CD4-positive, alpha-beta T cell (primary cell): Measurements from ENCODE around the gene ZNF493. TPM values are rescaled to one million over a fixed set of nuclear protein-coding genes. Genes with fewer than 3 reads are reported as not detected.

Source experiments
- ATAC-seq: fragments of 200-7000 bp; cut with Tn5 transposase; one replicate; pipeline ENCODE4 v1.10.0; 2022; ENCODE audit warnings: mild to moderate bottlenecking; ENCODE audit not compliant: poor library complexity
- CTCF ChIA-PET: fragments of 350-600 bp; sonication (Branson Sonifier 250); formaldehyde crosslinking; loops from one replicate; lab custom pipeline; 2021; ENCODE audit warnings: antibody characterized with exemption, inconsistent platforms; lab: Charles Lee
- POLR2A ChIA-PET: fragments of 350-600 bp; sonication (Branson Sonifier 250); formaldehyde crosslinking; loops from one replicate; lab custom pipeline; 2021; ENCODE audit warnings: antibody characterized with exemption, inconsistent platforms; lab: Charles Lee
- DNase-seq, 14 experiments: peaks; one replicate each; pipeline ENCODE4 v3.0.0-alpha.2; 2013 to 2020; ENCODE audit warnings: mixed read lengths in 2 of 14
- H3K27ac ChIP-seq, 2 donors: one replicate each; pipeline versions ENCODE4 v1.5.1 to v1.7.0; 2013; ENCODE audit warnings: low read length in 2 of 2, low read depth in 1 of 2, mild to moderate bottlenecking in 1 of 2
- H3K27me3 ChIP-seq, 2 experiments: 1 replicate in 1 of 2; 2 replicates in 1 of 2; pipeline versions ENCODE4 v1.6.1 to v1.7.0; 2013; ENCODE audit warnings: low read length in 2 of 2, control low read depth in 1 of 2, mild to moderate bottlenecking in 1 of 2, moderate library complexity in 1 of 2; ENCODE audit not compliant: insufficient read depth in 2 of 2, control insufficient read depth in 1 of 2
- H3K36me3 ChIP-seq: one replicate; pipeline ENCODE4 v1.6.1; 2013; ENCODE audit warnings: low read length, control low read depth; ENCODE audit not compliant: insufficient read depth
- H3K4me1 ChIP-seq: one replicate; pipeline ENCODE4 v1.6.1; 2013; ENCODE audit warnings: low read length, control low read depth; ENCODE audit not compliant: insufficient read depth
- H3K4me3 ChIP-seq: one replicate; pipeline ENCODE4 v1.5.1; 2013; ENCODE audit warnings: mild to moderate bottlenecking, low read length, moderate library complexity
- H3K9me3 ChIP-seq, 2 experiments: 1 replicate in 1 of 2; 2 replicates in 1 of 2; pipeline versions ENCODE4 v1.6.1 to v1.7.0; 2013; ENCODE audit warnings: low read length in 2 of 2, mild to moderate bottlenecking in 2 of 2, control low read depth in 1 of 2, moderate library complexity in 1 of 2; ENCODE audit not compliant: control insufficient read depth in 1 of 2, insufficient read depth in 1 of 2
- H3K27ac Mint-ChIP-seq: one replicate; pipeline ENCODE4 v1.8.0; 2020; ENCODE audit warnings: mixed read lengths
- H3K27me3 Mint-ChIP-seq: one replicate; pipeline ENCODE4 v1.8.0; 2021; ENCODE audit warnings: mixed read lengths
- H3K36me3 Mint-ChIP-seq: one replicate; pipeline ENCODE4 v1.8.0; 2021; ENCODE audit warnings: low read depth, mixed read lengths
- H3K4me1 Mint-ChIP-seq: one replicate; pipeline ENCODE4 v1.8.0; 2021; ENCODE audit warnings: low read depth, mixed read lengths
- H3K4me3 Mint-ChIP-seq: one replicate; pipeline ENCODE4 v1.8.0; 2020; ENCODE audit warnings: mild to moderate bottlenecking, mixed read lengths
- H3K9me3 Mint-ChIP-seq: one replicate; pipeline ENCODE4 v1.8.0; 2020; ENCODE audit warnings: mixed read lengths
- intact Hi-C, 2 experiments: fragments of 100-400 bp; cut with DNase I in 1 of 2; cut with micrococcal nuclease in 1 of 2; formaldehyde crosslinking; loops; one replicate each; pipeline versions ENCODE4 v1.15.1 to v1.9.0; 2023 to 2025; cut with DNase I, micrococcal nuclease
- total RNA-seq, 174 experiments: library from RNA in 2 of 174; stranded (reverse) in 2 of 174; gene quantifications; one replicate each; pipeline ENCODE4 v1.2.3 and lab custom pipeline; 2021 to 2026
- TF ChIP-seq, protein P1 (sequence below): fragments of 200-600 bp; IDR thresholded peaks from one replicate; pipeline ENCODE4 v1.8.0; 2022; ENCODE audit warnings: antibody characterized with exemption, mild to moderate bottlenecking

Gene ZNF493
- total RNA-seq, 2 experiments from 2014 or later, result 39.5 to 41.2 TPM

DNA sequence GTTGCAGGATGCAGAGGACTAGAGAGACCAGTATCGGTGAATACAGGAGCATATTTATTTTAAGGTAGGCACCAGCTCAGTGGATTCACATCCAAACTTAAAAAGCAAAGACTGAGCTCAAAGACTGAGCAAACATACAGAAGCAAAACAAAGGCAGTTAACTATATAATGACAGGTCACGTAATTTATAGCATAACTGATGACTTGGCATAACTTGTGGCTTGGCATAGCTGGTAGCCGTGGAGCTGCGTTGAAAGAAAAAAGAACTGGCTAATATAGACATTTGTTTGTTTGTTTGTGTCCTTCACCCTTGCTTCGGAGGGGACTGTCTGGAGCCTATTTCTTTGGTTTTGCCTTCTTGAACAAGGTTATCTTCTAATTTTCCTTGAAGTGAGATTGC, 33.7 kb downstream of the ZNF493 start:
- DNase-seq (no peak), ATAC-seq (no peak)
- Histone ChIP-seq H3K9me3 (peaks cover 33 to 86% of the 10 kb centered on the region in 2 experiments), H3K36me3 (no peaks in the 10 kb centered on the region), H3K4me1 (no peaks in the 10 kb centered on the region), H3K27me3 (no peaks in the 10 kb centered on the region), H3K4me3 (no peak overlapping the region), H3K27ac (no peak overlapping the region)
- H3K36me3 Mint-ChIP-seq, result peaks cover 45% of the 10 kb centered on the region
- CTCF ChIA-PET, result no interaction called here
- intact Hi-C loops, result no loop called here
- POLR2A ChIA-PET, result interaction anchor here (0.6 to 1.5 kb wide), 2 partner anchors 34 to 101 kb away, joined by 3 read pairs; partner anchors contain the start of gene ZNF493
- H3K9me3 Mint-ChIP-seq, result peaks cover 14% of the 10 kb centered on the region
- H3K4me3 Mint-ChIP-seq, result no peak overlapping the region
- H3K27ac Mint-ChIP-seq, result no peak overlapping the region
- TF ChIP-seq, protein P1, sequence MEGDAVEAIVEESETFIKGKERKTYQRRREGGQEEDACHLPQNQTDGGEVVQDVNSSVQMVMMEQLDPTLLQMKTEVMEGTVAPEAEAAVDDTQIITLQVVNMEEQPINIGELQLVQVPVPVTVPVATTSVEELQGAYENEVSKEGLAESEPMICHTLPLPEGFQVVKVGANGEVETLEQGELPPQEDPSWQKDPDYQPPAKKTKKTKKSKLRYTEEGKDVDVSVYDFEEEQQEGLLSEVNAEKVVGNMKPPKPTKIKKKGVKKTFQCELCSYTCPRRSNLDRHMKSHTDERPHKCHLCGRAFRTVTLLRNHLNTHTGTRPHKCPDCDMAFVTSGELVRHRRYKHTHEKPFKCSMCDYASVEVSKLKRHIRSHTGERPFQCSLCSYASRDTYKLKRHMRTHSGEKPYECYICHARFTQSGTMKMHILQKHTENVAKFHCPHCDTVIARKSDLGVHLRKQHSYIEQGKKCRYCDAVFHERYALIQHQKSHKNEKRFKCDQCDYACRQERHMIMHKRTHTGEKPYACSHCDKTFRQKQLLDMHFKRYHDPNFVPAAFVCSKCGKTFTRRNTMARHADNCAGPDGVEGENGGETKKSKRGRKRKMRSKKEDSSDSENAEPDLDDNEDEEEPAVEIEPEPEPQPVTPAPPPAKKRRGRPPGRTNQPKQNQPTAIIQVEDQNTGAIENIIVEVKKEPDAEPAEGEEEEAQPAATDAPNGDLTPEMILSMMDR, result no peak
- H3K4me1 Mint-ChIP-seq, result no peaks in the 10 kb centered on the region
- no peaks in the 10 kb centered on the region for H3K27me3 Mint-ChIP-seq

DNA sequence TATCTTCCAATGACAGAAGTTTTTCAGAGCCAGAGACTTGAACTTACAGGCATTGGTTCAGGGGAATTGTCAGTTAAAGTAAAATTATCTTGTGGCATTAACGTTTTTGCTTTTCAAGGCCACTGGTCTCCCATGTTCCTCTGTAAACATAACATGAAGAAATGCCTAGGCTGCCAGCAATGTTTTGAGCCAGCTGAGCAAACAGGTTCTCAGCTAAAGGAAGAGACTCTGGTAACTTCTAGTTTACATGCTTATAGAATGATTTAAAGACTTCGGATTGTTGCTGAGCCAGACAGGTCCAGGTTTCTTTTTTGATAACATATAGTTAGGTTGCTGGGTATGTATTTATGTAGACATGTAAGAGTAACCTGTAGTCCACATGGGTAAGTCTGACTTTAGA, 35.7 kb downstream of the ZNF493 start:
- TF ChIP-seq, protein P1, result no peak
- peaks cover 36 to 96% of the 10 kb centered on the region in 2 experiments for H3K9me3 ChIP-seq

DNA sequence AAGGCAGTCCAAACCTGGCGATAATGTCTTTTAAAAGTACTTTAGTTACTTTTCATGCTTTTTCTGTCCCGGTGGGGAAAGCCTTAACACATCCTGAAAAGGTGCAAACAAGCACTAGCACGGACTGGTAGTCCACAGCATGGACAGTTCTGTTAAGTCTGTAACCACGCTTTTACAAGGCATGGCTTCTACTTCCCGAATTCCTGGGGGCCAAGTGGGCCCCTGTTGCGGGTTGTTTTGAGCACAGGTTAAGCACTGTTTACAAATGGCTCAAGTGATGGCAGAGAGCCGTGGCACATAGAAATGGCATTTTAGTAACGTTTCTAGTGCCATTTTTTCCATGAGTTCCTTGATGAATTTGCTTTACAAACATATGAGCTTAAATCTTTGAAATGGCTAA, 37.6 kb downstream of the ZNF493 start:
- H3K4me1 ChIP-seq, result no peaks in the 10 kb centered on the region
- ATAC-seq (no peak), DNase-seq (no peak)
- H3K27ac Mint-ChIP-seq, result no peak overlapping the region
- H3K4me3 ChIP-seq, result no peak overlapping the region
- ChIA-PET POLR2A (no interaction called here), CTCF (no interaction called here)
- no peak overlapping the region for H3K4me3 Mint-ChIP-seq
- H3K4me1 Mint-ChIP-seq, result no peaks in the 10 kb centered on the region
- no peak overlapping the region for H3K27ac ChIP-seq
- H3K9me3 ChIP-seq, result peaks cover 35 to 88% of the 10 kb centered on the region in 2 experiments
- no peaks in the 10 kb centered on the region for H3K27me3 Mint-ChIP-seq
- no peaks in the 10 kb centered on the region for H3K36me3 ChIP-seq
- H3K36me3 Mint-ChIP-seq, result peaks cover 69% of the 10 kb centered on the region
- H3K27me3 ChIP-seq, result no peaks in the 10 kb centered on the region
- intact Hi-C loops, result no loop called here
- peaks cover 19% of the 10 kb centered on the region for H3K9me3 Mint-ChIP-seq
- TF ChIP-seq, protein P1, result no peak

More for the DNA sequence above, 35.7 kb downstream of the ZNF493 start:
- no peaks in the 10 kb centered on the region for H3K4me1 Mint-ChIP-seq
- Histone ChIP-seq H3K4me3 (no peak overlapping the region), H3K4me1 (no peaks in the 10 kb centered on the region), H3K36me3 (no peaks in the 10 kb centered on the region), H3K27me3 (no peaks in the 10 kb centered on the region), H3K27ac (no peak overlapping the region)
- POLR2A ChIA-PET, result interaction anchor here (0.6 kb wide), 1 partner anchor 388 kb away, joined by 3 read pairs; no protein-coding TSS in a partner anchor
- ATAC-seq, result no peak
- CTCF ChIA-PET, result no interaction called here
- DNase-seq, result no peak
- intact Hi-C loops, result no loop called here
- no peaks in the 10 kb centered on the region for H3K27me3 Mint-ChIP-seq
- no peak overlapping the region for H3K27ac Mint-ChIP-seq
- H3K36me3 Mint-ChIP-seq, result peaks cover 52% of the 10 kb centered on the region
- H3K4me3 Mint-ChIP-seq, result no peak overlapping the region
- peaks cover 16% of the 10 kb centered on the region for H3K9me3 Mint-ChIP-seq
